ENCODE measurements around the gene LZTR1.

The LZTR1 gene

GRCh38 chr22:20963201-20964052 is 18.7 kb upstream of the LZTR1 start:
- peaks cover 14% of the 10 kb centered on the region for H4K20me1 ChIP-seq (ENCODE audit: insufficient read depth, low read length)
- no peaks in the 10 kb centered on the region for H3K9me3 ChIP-seq (ENCODE audit: insufficient read depth, low read length, severe bottlenecking)
- H2AFZ ChIP-seq (ENCODE audit: low read depth, low read length), result no peak overlapping the region
- no peak overlapping the region for H3K4me2 ChIP-seq (ENCODE audit: insufficient read depth, low read length)
- no peaks in the 10 kb centered on the region for H3K79me2 ChIP-seq (ENCODE audit: insufficient read depth, low read length)
- peaks cover 3% of the 10 kb centered on the region; the same call in 1 of the 2 replicates for H3K4me1 ChIP-seq (ENCODE audit: insufficient read depth, low read length)
- H3K27ac ChIP-seq (ENCODE audit: low read length), result no peak overlapping the region
- ATAC-seq (ENCODE audit: insufficient read depth, low read depth) (no peak), DNase-seq (no peak)
- H3K4me3 ChIP-seq (ENCODE audit: low read depth in 1 of 2, low read length in 2 of 2), result no peak overlapping the region
- H3K27me3 ChIP-seq (ENCODE audit: insufficient read depth, low read length, poor library complexity), result peaks cover 34% of the 10 kb centered on the region
- no peaks in the 10 kb centered on the region for H3K36me3 ChIP-seq (ENCODE audit: insufficient read depth, low read length)
- no peak for TF ChIP-seq EZH2 (IDR thresholded peaks at IDR 0.05; ENCODE audit: borderline replicate concordance, low read depth, low read length, severe bottlenecking)
- no peak for TF ChIP-seq CTCF (IDR thresholded peaks at IDR 0.05; ENCODE audit: borderline replicate concordance, extremely low read depth, low read length, poor library complexity, severe bottlenecking)
- H3K9ac ChIP-seq (ENCODE audit: low read depth, low read length), result no peak overlapping the region

- Histone ChIP-seq H3K9ac (ENCODE audit: low read depth, low read length) (no peak overlapping the region), H4K20me1 (ENCODE audit: insufficient read depth, low read length) (peaks cover 14% of the 10 kb centered on the region), H3K79me2 (ENCODE audit: insufficient read depth, low read length) (no peaks in the 10 kb centered on the region), H3K4me2 (ENCODE audit: insufficient read depth, low read length) (no peak overlapping the region), H3K27me3 (ENCODE audit: insufficient read depth, low read length, poor library complexity) (peaks cover 34% of the 10 kb centered on the region), H3K4me1 (ENCODE audit: insufficient read depth, low read length) (peaks cover 3% of the 10 kb centered on the region; the same call in 1 of the 2 replicates), H3K27ac (ENCODE audit: low read length) (no peak overlapping the region), H3K9me3 (ENCODE audit: insufficient read depth, low read length, severe bottlenecking) (no peaks in the 10 kb centered on the region), H3K4me3 (ENCODE audit: low read depth in 1 of 2, low read length in 2 of 2) (no peak overlapping the region), H3K36me3 (ENCODE audit: insufficient read depth, low read length) (no peaks in the 10 kb centered on the region), H2AFZ (ENCODE audit: low read depth, low read length) (no peak overlapping the region)
- ATAC-seq (ENCODE audit: insufficient read depth, low read depth) (no peak), DNase-seq (no peak)
- TF ChIP-seq CTCF (IDR thresholded peaks at IDR 0.05; ENCODE audit: borderline replicate concordance, extremely low read depth, low read length, poor library complexity, severe bottlenecking), result no peak
- TF ChIP-seq EZH2 (IDR thresholded peaks at IDR 0.05; ENCODE audit: borderline replicate concordance, low read depth, low read length, severe bottlenecking), result no peak
Observed at GRCh38 chr22:20964090-20964798, 17.9 kb upstream of the LZTR1 start.

- Histone ChIP-seq H3K36me3 (ENCODE audit: insufficient read depth, low read length) (no peaks in the 10 kb centered on the region), H3K9ac (ENCODE audit: low read depth, low read length) (no peak overlapping the region), H3K4me3 (ENCODE audit: low read depth in 1 of 2, low read length in 2 of 2) (no peak overlapping the region), H3K9me3 (ENCODE audit: insufficient read depth, low read length, severe bottlenecking) (no peaks in the 10 kb centered on the region), H3K27ac (ENCODE audit: low read length) (no peak overlapping the region), H2AFZ (ENCODE audit: low read depth, low read length) (no peak overlapping the region), H3K27me3 (ENCODE audit: insufficient read depth, low read length, poor library complexity) (peaks cover 34% of the 10 kb centered on the region), H3K4me2 (ENCODE audit: insufficient read depth, low read length) (no peak overlapping the region), H3K79me2 (ENCODE audit: insufficient read depth, low read length) (no peaks in the 10 kb centered on the region), H3K4me1 (ENCODE audit: insufficient read depth, low read length) (peaks cover 3% of the 10 kb centered on the region; the same call in 1 of the 2 replicates), H4K20me1 (ENCODE audit: insufficient read depth, low read length) (peaks cover 14% of the 10 kb centered on the region)
- ATAC-seq (ENCODE audit: insufficient read depth, low read depth) (no peak), DNase-seq (no peak)
- TF ChIP-seq CTCF (IDR thresholded peaks at IDR 0.05; ENCODE audit: borderline replicate concordance, extremely low read depth, low read length, poor library complexity, severe bottlenecking) (no peak), EZH2 (IDR thresholded peaks at IDR 0.05; ENCODE audit: borderline replicate concordance, low read depth, low read length, severe bottlenecking) (no peak)
Observed at GRCh38 chr22:20964799-20965103, 17.3 kb upstream of the LZTR1 start.

All from DND-41 (cell line).